NCI-H2196 (cell line): ENCODE results near the gene SULT1C2.

Experiments
- DNase-seq: peaks from one replicate; lab custom pipeline; 2025; ENCODE audit not compliant: unreplicated experiment; lab: John Stamatoyannopoulos, UW

SULT1C2 gene

GRCh38 chr2:108287169-108287568 is 1.5 kb upstream of the SULT1C2 start:
- no peak for DNase-seq

- no peak for DNase-seq
These were observed 5.2 kb downstream of the SULT1C2 start for GRCh38 chr2:108293850-108294249.

GRCh38 chr2:108297436-108298141 is 8.9 kb downstream of the SULT1C2 start:
- no peak for DNase-seq

GRCh38 chr2:108301558-108301957 is 12.9 kb downstream of the SULT1C2 start:
- no peak for DNase-seq

GRCh38 chr2:108304975-108305374 is 16.3 kb downstream of the SULT1C2 start:
- DNase-seq = no peak

- no peak for DNase-seq
These were observed 17.2 kb downstream of the SULT1C2 start for GRCh38 chr2:108305901-108306300.

GRCh38 chr2:108309903-108310302 is 21.2 kb downstream of the SULT1C2 start:
- DNase-seq = no peak

GRCh38 chr2:108314586-108315296 is 26.0 kb downstream of the SULT1C2 start:
- DNase-seq = no peak

- no peak for DNase-seq
These were observed 26.8 kb downstream of the SULT1C2 start for GRCh38 chr2:108315444-108315934.

- DNase-seq = no peak
These were observed 27.3 kb downstream of the SULT1C2 start for GRCh38 chr2:108316033-108316432.

- DNase-seq = no peak
These were observed 28.0 kb downstream of the SULT1C2 start for GRCh38 chr2:108316461-108317258.

- no peak for DNase-seq
These were observed 31.7 kb downstream of the SULT1C2 start for GRCh38 chr2:108320326-108320922.

- no peak for DNase-seq
These were observed 34.9 kb downstream of the SULT1C2 start for GRCh38 chr2:108323619-108324018.

GRCh38 chr2:108324531-108325255 is 36.0 kb downstream of the SULT1C2 start:
- DNase-seq = no peak

- no peak for DNase-seq
These were observed 37.1 kb downstream of the SULT1C2 start for GRCh38 chr2:108325756-108326155.

- no peak for DNase-seq
These were observed 41.1 kb downstream of the SULT1C2 start for GRCh38 chr2:108329771-108330170.

GRCh38 chr2:108330979-108331378 is 42.3 kb downstream of the SULT1C2 start:
- DNase-seq = no peak

GRCh38 chr2:108345951-108346350 is 57.3 kb downstream of the SULT1C2 start:
- no peak for DNase-seq

GRCh38 chr2:108346827-108347226 is 58.1 kb downstream of the SULT1C2 start:
- DNase-seq = no peak

- no peak for DNase-seq
These were observed 59.1 kb downstream of the SULT1C2 start for GRCh38 chr2:108347786-108348185.
